Adipocyte (in vitro differentiated cells): ENCODE results near the gene CAPN3.
A peak's percentile ranks its signal among the peaks of the same experiment; 100 is the strongest.
"Not testable (repeated sequence)": the region's sequence is repeated elsewhere in the genome, so short reads cannot be mapped to it uniquely, and the experiment has no call there.

Experiments used
- DNase-seq: peaks from one replicate; pipeline ENCODE4 v3.0.0-alpha.2; 2015; ENCODE audit warnings: low read depth
- H3K27me3 ChIP-seq: replicated peaks from 2 replicates; pipeline ENCODE4 v1.7.0; 2013; ENCODE audit warnings: mild to moderate bottlenecking, low read length, moderate library complexity; ENCODE audit not compliant: control insufficient read depth, insufficient read depth
- H3K36me3 ChIP-seq: 2 replicates; pipeline ENCODE4 v1.7.0; 2013; ENCODE audit warnings: low read length, mild to moderate bottlenecking, moderate library complexity; ENCODE audit not compliant: control insufficient read depth, insufficient read depth, severe bottlenecking
- H3K4me1 ChIP-seq: 2 replicates; pipeline ENCODE4 v1.7.0; 2013; ENCODE audit warnings: mild to moderate bottlenecking, low read length, moderate library complexity; ENCODE audit not compliant: control insufficient read depth, insufficient read depth
- H3K4me3 ChIP-seq: 2 replicates; pipeline ENCODE4 v1.7.0; 2013; ENCODE audit warnings: mild to moderate bottlenecking, low read length, moderate library complexity
- H3K9ac ChIP-seq: 2 replicates; pipeline ENCODE4 v1.7.0; 2013; ENCODE audit warnings: mild to moderate bottlenecking, low read length, moderate library complexity
- H3K9me3 ChIP-seq: 2 replicates; pipeline ENCODE4 v1.7.0; 2013; ENCODE audit warnings: mild to moderate bottlenecking, low read length, moderate library complexity; ENCODE audit not compliant: control insufficient read depth

Gene CAPN3

DNA sequence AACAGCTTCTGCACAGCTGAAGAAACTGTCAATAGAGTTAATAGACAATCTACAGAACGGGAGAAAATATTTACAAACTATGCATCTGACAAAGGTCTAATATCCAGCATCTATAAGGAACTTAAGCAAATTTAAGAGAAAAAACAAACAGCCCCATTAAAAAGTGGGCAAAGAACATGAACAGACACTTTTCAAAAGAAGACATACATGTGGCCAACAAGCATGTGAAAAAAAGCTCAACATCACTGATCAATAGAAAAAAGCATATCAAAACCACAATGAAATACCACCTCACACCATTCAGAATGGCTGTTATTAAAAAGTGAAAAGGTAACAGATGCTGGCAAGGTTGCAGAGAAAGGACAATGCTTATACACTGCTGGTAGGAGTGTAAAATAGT is 22.7 kb upstream of the CAPN3 start:
- not testable (repeated sequence) for H3K9ac ChIP-seq, H3K4me1 ChIP-seq, DNase-seq, H3K9me3 ChIP-seq, H3K4me3 ChIP-seq, H3K36me3 ChIP-seq, H3K27me3 ChIP-seq

DNA sequence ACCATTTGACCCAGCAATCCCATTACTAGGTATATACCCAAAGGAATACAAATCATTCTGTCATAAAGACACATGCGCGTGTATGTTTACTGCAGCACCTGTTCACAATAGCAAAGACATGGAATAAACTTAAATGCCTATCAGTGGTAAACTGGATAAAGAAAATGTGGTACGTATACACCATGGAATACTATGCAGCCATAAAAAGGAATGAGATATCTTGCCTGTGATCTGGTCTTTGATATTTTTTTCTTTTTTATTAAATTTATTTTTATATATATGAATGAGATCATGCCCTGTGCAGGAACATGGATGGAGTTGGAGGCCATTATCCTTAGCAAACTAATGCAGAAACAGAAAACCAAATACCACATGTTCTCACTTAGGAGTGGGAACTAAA is 22.2 kb upstream of the CAPN3 start:
- not testable (repeated sequence) for H3K9me3 ChIP-seq, H3K4me3 ChIP-seq, H3K27me3 ChIP-seq, H3K36me3 ChIP-seq, H3K4me1 ChIP-seq, DNase-seq, H3K9ac ChIP-seq

DNA sequence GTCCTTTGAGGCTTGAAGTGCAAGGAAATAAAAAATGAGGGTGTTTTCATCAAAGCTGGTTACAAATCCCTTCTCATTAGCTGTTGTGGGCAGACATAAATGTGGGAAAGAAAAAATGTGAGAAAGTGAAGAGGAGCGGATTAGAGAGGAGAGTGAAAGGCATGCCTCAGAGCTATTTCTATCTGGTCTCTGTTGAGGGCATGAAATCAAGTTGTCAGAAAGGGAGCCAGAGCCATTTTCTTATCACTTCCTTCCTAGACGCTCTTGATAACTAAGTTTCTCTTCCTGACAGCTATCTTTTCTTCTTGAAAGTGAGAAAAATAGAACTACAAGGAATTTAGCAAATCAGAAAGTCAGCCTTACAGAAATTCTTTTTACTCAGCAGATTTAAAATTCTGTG is 20.8 kb upstream of the CAPN3 start:
- no peaks in the 10 kb centered on the region for H3K4me1 ChIP-seq
- peaks cover 9% of the 10 kb centered on the region for H3K36me3 ChIP-seq
- no peak overlapping the region for H3K4me3 ChIP-seq
- no peaks in the 10 kb centered on the region for H3K27me3 ChIP-seq
- peaks cover 10% of the 10 kb centered on the region for H3K9me3 ChIP-seq
- no peak for DNase-seq
- no peak overlapping the region for H3K9ac ChIP-seq

DNA sequence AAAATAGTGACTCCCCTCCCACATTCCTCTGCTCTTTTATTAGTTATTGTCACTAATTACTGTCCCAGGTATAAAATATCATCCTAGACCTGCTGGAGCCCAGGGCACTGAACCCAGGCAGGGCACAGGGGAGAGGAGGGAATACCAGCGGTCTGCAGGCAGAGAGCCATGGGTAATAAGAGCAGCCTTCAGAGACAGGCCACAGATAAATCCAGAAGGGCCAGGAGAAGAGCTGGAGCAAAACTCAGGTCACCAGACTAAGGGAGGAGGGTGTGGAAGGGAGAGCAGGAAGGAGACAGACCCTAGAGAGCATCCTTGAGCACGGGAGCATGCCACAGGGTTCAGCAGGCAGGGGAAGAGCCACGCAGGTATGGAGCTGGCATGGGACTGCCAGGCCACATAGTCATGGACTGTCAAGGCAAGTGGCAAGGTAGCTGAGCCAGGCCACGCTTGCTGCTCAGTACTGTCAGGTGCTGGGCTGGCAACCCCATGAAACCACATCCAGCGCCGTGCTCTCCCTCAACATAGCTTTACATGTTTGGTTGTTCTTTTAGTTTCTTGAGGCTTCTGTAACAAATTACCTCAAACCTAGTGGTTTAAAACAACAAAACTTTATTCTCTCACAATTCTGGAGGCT is 15.6 kb upstream of the CAPN3 start:
- no peak for DNase-seq
- Histone ChIP-seq H3K4me1 (peaks cover 20% of the 10 kb centered on the region), H3K36me3 (peaks cover 14% of the 10 kb centered on the region), H3K27me3 (no peaks in the 10 kb centered on the region), H3K4me3 (no peak overlapping the region), H3K9ac (no peak overlapping the region), H3K9me3 (no peaks in the 10 kb centered on the region)

DNA sequence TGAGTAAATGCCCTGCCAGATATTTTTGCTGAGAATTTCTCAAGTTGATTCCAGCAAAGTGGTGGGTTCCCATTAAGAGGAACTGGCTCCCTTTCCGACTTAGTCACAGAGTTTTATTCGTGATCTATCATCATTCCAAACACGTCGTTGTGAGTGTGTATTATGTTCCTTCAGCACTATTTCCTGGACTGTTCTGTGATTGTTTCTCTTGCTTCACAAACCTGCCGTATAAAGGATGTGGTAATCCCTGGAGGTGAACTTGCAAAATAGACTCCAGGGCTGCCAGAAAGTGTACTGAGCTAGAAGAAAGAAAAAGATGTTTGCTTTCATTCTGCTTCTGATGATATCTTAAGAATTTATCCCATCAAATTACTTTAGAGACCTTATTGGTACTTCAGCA is 14.5 kb upstream of the CAPN3 start:
- Histone ChIP-seq H3K4me1 (peaks cover 23% of the 10 kb centered on the region), H3K4me3 (no peak overlapping the region), H3K9ac (no peak overlapping the region), H3K36me3 (peaks cover 14% of the 10 kb centered on the region), H3K27me3 (no peaks in the 10 kb centered on the region), H3K9me3 (no peaks in the 10 kb centered on the region)
- peak; percentile 68 for DNase-seq

DNA sequence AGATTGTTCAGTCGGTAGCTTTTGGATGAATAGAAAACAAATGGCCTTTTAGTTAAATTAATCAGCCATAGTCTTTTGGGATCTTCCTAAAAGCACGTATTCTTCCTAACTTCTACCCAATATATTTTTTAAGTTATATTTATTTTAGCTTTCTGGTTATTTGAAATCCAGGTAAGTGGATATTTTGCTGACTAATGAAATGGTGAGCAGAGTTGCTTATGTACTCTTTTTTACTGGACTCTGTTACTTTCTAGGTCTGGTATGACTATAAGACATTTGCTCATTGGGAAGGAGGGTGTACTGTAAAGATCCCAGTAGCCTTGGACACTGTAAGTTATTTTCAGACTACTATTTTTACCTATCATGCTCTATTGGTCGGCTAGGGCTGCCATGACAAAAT is 13.8 kb upstream of the CAPN3 start:
- DNase-seq = no peak
- H3K4me3 ChIP-seq = no peak overlapping the region
- peaks cover 23% of the 10 kb centered on the region for H3K4me1 ChIP-seq
- no peaks in the 10 kb centered on the region for H3K27me3 ChIP-seq
- H3K9me3 ChIP-seq = no peaks in the 10 kb centered on the region
- H3K36me3 ChIP-seq = peaks cover 14% of the 10 kb centered on the region
- H3K9ac ChIP-seq = no peak overlapping the region

DNA sequence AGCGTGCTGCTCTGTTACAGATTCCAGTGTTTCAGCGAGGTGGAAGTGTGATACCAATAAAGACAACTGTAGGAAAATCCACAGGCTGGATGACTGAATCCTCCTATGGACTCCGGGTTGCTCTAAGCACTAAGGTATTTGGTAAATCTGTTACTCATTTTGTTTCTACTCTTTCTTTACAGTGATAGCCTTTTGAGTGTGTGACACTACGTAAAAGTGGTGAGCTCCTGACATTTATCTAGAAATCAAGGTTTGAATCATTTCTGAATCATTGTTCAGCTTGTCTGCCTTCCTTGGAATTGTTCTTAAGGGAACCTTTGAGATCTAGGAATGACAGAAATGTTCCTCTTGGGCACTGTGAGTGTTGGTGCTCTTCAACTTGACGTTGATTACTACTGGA is 11.2 kb upstream of the CAPN3 start:
- Histone ChIP-seq H3K27me3 (no peaks in the 10 kb centered on the region), H3K4me1 (peaks cover 23% of the 10 kb centered on the region), H3K9ac (no peak overlapping the region), H3K36me3 (peaks cover 34% of the 10 kb centered on the region), H3K9me3 (no peaks in the 10 kb centered on the region), H3K4me3 (no peak overlapping the region)
- DNase-seq = peak; percentile 63

DNA sequence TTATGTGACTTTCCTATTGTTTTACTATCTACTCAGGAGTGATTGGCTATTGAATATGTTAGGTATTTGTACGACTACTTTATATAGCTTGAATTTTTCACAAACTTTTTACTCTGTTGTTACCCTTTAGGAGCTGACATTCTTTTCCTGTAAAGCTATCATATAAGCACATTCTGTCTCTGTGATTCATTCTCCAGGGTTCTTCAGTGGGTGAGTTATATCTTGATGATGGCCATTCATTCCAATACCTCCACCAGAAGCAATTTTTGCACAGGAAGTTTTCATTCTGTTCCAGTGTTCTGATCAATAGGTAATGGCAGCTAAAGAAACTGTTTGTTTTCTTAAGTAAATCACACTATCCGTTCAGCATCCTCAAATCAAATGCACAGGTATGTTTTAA is 10.1 kb upstream of the CAPN3 start:
- no peaks in the 10 kb centered on the region for H3K9me3 ChIP-seq
- peak; percentile 58 for DNase-seq
- no peak overlapping the region for H3K9ac ChIP-seq
- peaks cover 44% of the 10 kb centered on the region for H3K36me3 ChIP-seq
- peaks cover 21% of the 10 kb centered on the region for H3K4me1 ChIP-seq
- no peak overlapping the region for H3K4me3 ChIP-seq
- no peaks in the 10 kb centered on the region for H3K27me3 ChIP-seq

DNA sequence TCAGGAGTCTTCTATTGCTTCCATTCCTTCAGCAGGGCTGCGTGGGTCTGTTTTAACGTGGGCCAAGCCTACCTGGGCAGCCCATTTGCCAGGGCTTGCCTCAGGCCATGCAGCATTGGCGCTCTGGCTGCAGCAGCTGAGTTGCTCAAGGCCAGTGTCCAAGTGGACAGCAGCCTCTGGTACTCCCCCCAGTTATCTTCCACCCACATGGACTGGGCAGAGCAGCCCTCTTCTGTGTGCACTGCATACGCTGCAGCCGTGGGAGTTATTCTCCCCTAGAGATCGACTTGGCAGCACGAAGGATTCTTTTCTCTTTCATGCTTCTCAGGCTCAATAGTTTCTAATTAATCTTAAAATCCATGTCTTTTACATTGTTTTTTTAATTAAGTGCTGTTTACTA is 6.9 kb upstream of the CAPN3 start:
- no peak for DNase-seq
- no peak overlapping the region for H3K4me3 ChIP-seq
- peaks cover 8% of the 10 kb centered on the region for H3K4me1 ChIP-seq
- H3K9me3 ChIP-seq = no peaks in the 10 kb centered on the region
- H3K36me3 ChIP-seq = peaks cover 51% of the 10 kb centered on the region
- no peaks in the 10 kb centered on the region for H3K27me3 ChIP-seq
- no peak overlapping the region for H3K9ac ChIP-seq

DNA sequence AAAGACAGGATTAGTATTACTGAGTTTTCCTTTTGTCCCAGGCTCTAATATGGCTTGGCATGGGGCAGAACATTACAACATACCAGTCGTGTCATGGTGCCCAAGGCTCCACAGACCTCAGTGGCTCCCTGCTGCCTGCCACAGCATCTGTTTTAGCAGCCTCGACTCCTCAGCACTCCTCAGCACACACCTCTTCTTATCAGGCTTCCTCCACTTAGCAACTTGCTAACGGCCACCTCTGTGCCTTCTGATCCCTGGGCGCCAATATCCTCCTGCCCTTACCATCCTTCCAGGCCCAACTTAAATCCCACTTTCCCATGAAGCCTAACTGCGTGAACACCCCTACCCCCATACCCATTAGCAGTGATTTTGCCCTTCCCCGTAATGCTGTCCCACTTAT is 6.2 kb upstream of the CAPN3 start:
- no peaks in the 10 kb centered on the region for H3K27me3 ChIP-seq
- peaks cover 53% of the 10 kb centered on the region for H3K36me3 ChIP-seq
- H3K9me3 ChIP-seq = no peaks in the 10 kb centered on the region
- H3K4me1 ChIP-seq = peaks cover 7% of the 10 kb centered on the region
- DNase-seq = no peak
- no peak overlapping the region for H3K9ac ChIP-seq
- H3K4me3 ChIP-seq = no peak overlapping the region

DNA sequence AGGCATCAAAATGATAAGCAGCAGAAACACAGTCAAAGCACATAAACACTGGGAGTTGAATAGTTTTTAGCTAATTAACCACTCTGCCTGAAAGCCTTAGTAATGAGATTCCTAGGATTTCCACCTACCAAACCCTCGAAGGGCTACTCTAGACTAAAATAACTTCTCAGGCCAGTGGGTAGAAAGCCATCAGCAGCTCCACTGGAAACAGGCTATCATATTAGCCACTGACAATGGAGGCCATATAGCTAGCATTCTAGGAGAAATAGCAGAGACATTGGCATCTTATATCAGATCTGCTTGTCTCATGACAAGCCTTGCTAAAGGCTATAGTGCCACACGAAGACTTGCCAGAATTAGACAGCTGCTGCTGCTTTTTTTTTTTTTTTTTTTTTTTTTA is 4.5 kb upstream of the CAPN3 start:
- no peak overlapping the region for H3K9ac ChIP-seq
- H3K4me3 ChIP-seq = no peak overlapping the region
- no peaks in the 10 kb centered on the region for H3K4me1 ChIP-seq
- peaks cover 50% of the 10 kb centered on the region for H3K36me3 ChIP-seq
- no peaks in the 10 kb centered on the region for H3K9me3 ChIP-seq
- no peak for DNase-seq
- no peaks in the 10 kb centered on the region for H3K27me3 ChIP-seq

DNA sequence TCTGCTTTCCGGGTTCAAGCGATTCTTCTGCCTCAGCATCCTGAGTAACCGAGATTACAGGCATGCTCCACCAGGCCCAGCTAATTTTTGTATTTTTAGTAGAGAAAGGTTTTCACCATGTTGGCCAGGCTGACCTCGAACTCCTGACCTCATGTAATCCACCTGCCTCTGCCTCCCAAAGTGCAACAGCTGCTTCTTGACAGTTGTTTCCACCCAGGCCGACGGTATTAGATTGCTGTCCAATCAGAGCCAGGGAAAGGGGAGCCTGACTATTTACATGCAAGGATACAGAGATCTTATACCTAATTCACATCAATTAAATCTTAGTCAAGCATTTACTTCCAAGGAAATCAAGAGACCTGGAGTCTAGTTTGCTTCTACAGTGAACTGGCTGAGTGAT is 4.0 kb upstream of the CAPN3 start:
- no peaks in the 10 kb centered on the region for H3K9me3 ChIP-seq
- no peak overlapping the region for H3K9ac ChIP-seq
- H3K4me3 ChIP-seq = no peak overlapping the region
- no peaks in the 10 kb centered on the region for H3K27me3 ChIP-seq
- peaks cover 53% of the 10 kb centered on the region for H3K36me3 ChIP-seq
- H3K4me1 ChIP-seq = no peaks in the 10 kb centered on the region
- no peak for DNase-seq
